Endothelial cell of hepatic sinusoid (primary cell): ENCODE results near the gene GRAMD2A.

ENCODE experiments used
- in situ Hi-C: cut with HindIII; loops from 2 replicates; pipeline ENCODE4 v1.10.0; 2017; ENCODE audit warnings: low sequenced_read_pairs

The GRAMD2A gene

GRCh38 chr15:72197460-72198355 is at the start of gene GRAMD2A:
TSS of gene GRAMD2A (minus strand) at chr15:72197787.
- in situ Hi-C loops = no loop called here

GRCh38 chr15:72242775-72243370 is 45.3 kb upstream of the GRAMD2A start:
- in situ Hi-C loops = no loop called here

- in situ Hi-C loops = no loop called here
These were observed 42.1 kb upstream of the GRAMD2A start for GRCh38 chr15:72239652-72240051.

- in situ Hi-C loops = no loop called here
These were observed 41.0 kb upstream of the GRAMD2A start for GRCh38 chr15:72238586-72238985.

- in situ Hi-C loops = no loop called here
These were observed 40.3 kb upstream of the GRAMD2A start for GRCh38 chr15:72237853-72238224.

- in situ Hi-C loops = no loop called here
These were observed 39.7 kb upstream of the GRAMD2A start for GRCh38 chr15:72237029-72237852.

- in situ Hi-C loops = no loop called here
These were observed 38.9 kb upstream of the GRAMD2A start for GRCh38 chr15:72236381-72237003.

- in situ Hi-C loops = no loop called here
These were observed 37.7 kb upstream of the GRAMD2A start for GRCh38 chr15:72235298-72235697.

- in situ Hi-C loops = no loop called here
These were observed 36.2 kb upstream of the GRAMD2A start for GRCh38 chr15:72233769-72234168.

- in situ Hi-C loops = no loop called here
These were observed 34.4 kb upstream of the GRAMD2A start for GRCh38 chr15:72231833-72232478.

- in situ Hi-C loops = no loop called here
These were observed 33.7 kb upstream of the GRAMD2A start, which contains the start of gene PKM for GRCh38 chr15:72231066-72231832. TSS of gene PKM (minus strand) at chr15:72231190. CDS start at chr15:72219097, 12,093 bp downstream.

- in situ Hi-C loops = no loop called here
These were observed 32.8 kb upstream of the GRAMD2A start for GRCh38 chr15:72230197-72231065.

GRCh38 chr15:72229947-72230196 is 32.3 kb upstream of the GRAMD2A start:
- in situ Hi-C loops = no loop called here

- in situ Hi-C loops = no loop called here
These were observed 31.7 kb upstream of the GRAMD2A start for GRCh38 chr15:72229076-72229946.

- in situ Hi-C loops = no loop called here
These were observed 30.1 kb upstream of the GRAMD2A start for GRCh38 chr15:72227720-72228119.

GRCh38 chr15:72227192-72227586 is 29.6 kb upstream of the GRAMD2A start:
- in situ Hi-C loops = no loop called here

- in situ Hi-C loops = no loop called here
These were observed 25.7 kb upstream of the GRAMD2A start for GRCh38 chr15:72223278-72223677.

- in situ Hi-C loops = no loop called here
These were observed 24.8 kb upstream of the GRAMD2A start for GRCh38 chr15:72222393-72222792.
